Erythroblast (primary cell): Measurements from ENCODE around the gene LSM14A.

ENCODE experiments used
- GATA1 ChIP-seq: IDR thresholded peaks from 2 replicates; pipeline ENCODE4 v1.6.1; 2011; ENCODE audit warnings: low read depth, mild to moderate bottlenecking, control low read depth, low read length, moderate library complexity
- POLR2A ChIP-seq: IDR thresholded peaks from 2 replicates; pipeline ENCODE4 v1.6.1; 2011; ENCODE audit warnings: mild to moderate bottlenecking, low read length

GRCh38 chr19:34254698-34255432 lies 82.6 kb downstream of the LSM14A start:
- TF ChIP-seq POLR2A (no peak), GATA1 (no peak)
